ENCODE measurements around the gene MTFP1. TPM values are rescaled to one million over a fixed set of nuclear protein-coding genes. Genes with fewer than 3 reads are reported as not detected.
A peak's percentile ranks its signal among the peaks of the same experiment; 100 is the strongest.
"Not testable (repeated sequence)": the region's sequence is repeated elsewhere in the genome, so short reads cannot be mapped to it uniquely, and the experiment has no call there.

The MTFP1 gene, protein sequence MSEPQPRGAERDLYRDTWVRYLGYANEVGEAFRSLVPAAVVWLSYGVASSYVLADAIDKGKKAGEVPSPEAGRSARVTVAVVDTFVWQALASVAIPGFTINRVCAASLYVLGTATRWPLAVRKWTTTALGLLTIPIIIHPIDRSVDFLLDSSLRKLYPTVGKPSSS
- 8.3 TPM for polyA plus RNA-seq (2013, experiment 1 of 2; ENCODE audit: insufficient read length)
- polyA plus RNA-seq (2013, experiment 2 of 2; ENCODE audit: insufficient read length): 10.5 TPM

- peak; percentile 69 for DNase-seq
These were observed at the start of gene MTFP1 for GRCh38 chr22:30425616-30426387. MTFP1 (plus strand) TSS chr22:30425768; CDS start chr22:30425880, 112 bp downstream.

- no peak for DNase-seq
These were observed 45.6 kb upstream of the MTFP1 start for GRCh38 chr22:30380011-30380410.

GRCh38 chr22:30381264-30381663, 44.3 kb upstream of the MTFP1 start:
- DNase-seq: no peak

DNA sequence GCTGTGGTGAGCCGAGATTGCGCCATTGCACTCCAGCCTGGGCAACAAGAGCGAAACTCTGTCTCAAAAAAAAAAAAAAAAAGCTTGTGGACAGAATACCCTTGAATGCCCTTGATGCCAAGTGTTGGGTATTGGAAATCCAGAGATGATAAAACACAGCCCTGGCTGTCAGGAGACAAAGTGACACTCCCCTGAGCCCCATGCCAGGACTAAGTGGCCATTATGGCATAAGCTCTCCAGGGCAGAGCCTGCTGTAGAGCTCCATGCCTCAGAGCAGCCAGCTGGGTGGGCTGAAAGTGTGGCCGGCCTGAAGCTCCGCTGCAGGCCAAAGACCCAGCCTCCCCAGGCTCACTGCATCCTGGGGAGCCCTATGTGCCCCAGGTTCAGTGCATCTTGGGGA, 43.2 kb upstream of the MTFP1 start:
- no peak for DNase-seq

- no peak for DNase-seq
These were observed 42.5 kb upstream of the MTFP1 start for GRCh38 chr22:30383061-30383460.

GRCh38 chr22:30385942-30386341, 39.6 kb upstream of the MTFP1 start:
- DNase-seq: no peak

GRCh38 chr22:30386608-30386959, 39.0 kb upstream of the MTFP1 start:
- DNase-seq: no peak

GRCh38 chr22:30386960-30387827, 38.4 kb upstream of the MTFP1 start, which contains the start of gene RNF215:
RNF215 (minus strand) TSS chr22:30387411; CDS start chr22:30387313, 98 bp downstream.
- peak; percentile 75 for DNase-seq

GRCh38 chr22:30390974-30391691, 34.4 kb upstream of the MTFP1 start:
- peak; percentile 56 for DNase-seq

GRCh38 chr22:30392661-30393321, 32.8 kb upstream of the MTFP1 start:
- no peak for DNase-seq

DNA sequence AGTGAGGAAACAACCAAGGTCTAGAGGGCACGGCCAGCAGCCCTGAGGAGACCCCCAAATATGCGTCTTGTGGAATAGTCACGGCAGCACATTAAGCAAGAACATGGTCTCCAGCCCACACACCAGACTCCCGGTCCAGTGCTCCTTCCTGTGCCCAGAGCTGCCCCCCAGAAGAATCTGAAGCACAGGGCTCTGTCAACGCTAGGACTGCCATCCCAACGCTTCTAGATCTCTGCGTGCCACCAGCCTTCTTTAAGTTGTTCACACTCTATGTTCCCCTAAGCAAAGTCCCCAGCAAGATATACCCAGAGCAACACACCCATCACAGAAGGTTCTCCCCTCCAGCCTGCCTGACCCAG, 32.3 kb upstream of the MTFP1 start:
- no peak for DNase-seq

- DNase-seq: no peak
These were observed 31.7 kb upstream of the MTFP1 start for GRCh38 chr22:30393885-30394284.

DNA sequence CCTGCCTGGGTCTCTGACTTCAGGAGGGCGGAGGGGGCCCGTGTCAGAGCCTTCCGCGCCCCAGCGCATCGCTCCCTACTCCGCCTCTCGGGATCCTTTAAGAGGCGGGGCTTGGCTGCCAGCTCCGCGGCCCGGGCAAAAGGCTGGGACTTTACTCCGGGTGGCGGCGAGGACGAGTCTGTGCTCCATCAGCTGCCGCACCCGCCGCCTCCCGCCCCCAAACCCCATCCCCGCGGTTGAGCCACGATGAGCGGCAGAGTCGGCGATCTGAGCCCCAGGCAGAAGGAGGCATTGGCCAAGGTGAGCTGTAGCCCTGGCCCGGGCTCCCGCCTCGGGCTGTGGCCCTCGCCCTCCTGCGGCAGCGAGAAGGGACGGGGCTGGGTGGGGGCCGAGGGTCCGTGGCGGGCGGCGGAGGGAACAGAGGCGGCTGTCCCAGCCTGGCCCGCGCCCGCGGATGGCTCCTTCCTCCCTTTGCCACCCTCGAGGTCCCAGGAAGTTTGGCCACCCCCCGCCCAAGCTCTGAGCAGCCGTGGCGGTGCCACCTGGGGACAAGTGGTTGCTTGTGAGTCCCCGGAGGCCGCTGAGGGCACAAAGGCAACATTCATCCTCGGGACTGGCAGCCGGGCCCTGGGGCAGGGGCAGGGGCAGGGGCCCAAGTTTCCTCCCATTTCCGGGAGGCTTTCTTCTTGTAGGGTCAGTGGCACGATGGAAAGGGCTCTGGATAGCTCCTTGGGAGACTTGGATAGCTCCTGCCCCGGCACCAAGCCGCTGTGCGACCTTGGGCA, 28.5 kb upstream of the MTFP1 start, which contains the start of gene SEC14L2:
TSS of gene SEC14L2 (plus strand) at position 148 of the 785 bp plus-strand sequence. CDS start at position 247, 99 bp downstream.
- DNase-seq: peak; percentile 54

GRCh38 chr22:30397656-30398635, 27.6 kb upstream of the MTFP1 start:
- no peak for DNase-seq

DNA sequence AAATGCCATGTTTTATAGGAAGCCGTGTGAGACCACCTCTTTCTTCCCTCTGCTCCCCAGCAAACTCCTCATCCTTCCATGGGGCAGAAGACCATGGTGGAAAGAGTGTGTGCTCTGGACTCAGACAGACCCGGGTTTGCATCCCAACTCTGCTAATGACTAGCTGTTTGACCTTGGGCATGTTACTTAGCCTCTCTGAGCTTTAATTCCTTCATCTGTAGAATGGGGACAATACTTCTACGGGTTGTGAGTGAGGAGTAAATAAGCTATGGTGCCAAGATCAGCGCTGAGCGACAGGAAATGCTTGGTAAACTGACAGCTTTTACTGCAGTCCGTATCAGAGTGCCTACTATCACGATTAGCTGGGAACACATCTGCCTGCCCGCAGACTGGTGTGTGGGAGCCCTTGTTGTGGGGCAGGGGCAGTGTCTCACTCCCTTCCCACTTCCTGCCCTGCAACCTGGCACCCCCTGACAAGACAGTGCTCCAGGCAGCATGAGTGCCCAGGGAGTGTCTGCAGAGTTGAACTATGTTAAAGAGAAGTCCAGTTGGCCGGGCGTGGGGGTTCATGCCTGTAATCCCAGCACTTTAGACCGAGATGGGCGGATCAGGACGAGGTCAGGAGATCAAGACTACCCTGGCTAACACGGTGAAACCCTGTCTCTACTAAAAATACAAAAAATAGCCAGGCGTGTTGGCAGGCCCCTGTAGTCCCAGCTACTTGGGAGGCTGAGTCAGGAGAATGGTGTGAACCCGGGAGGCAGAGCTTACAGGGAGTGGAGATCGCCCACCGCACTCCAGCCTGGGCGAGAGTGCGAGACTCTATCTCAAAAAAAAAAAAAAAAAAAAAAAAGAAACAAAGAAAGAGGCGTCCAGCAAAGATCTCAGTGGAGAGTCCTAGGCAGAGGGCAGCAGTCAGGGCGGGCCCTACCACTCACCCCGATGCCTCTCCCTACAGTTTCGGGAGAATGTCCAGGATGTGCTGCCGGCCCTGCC, 26.6 kb upstream of the MTFP1 start:
- no peak for DNase-seq

GRCh38 chr22:30399718-30400117, 25.9 kb upstream of the MTFP1 start:
- DNase-seq: no peak

DNA sequence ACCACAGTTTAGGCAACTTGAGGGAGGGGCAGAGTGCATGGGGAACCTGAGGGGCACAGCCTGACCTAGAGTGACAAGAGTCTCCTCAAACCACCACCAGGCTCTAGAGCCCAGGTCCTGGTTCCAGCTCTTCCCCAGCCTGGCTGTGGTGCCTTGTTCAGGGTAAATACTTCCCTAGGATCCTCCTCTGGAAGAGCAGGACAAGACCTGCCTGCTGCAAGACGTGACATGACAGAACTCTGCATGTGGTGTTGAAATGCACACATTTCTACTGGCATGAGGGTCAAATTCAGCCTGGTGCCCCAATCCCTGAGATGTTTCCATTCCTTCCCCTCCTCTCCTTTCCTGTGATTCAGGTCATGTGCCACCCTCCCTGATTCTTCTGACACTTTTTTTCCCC, 25.4 kb upstream of the MTFP1 start:
- DNase-seq: no peak

- DNase-seq: not testable (repeated sequence)
These were observed 24.5 kb upstream of the MTFP1 start for GRCh38 chr22:30401024-30401423.
